Fibroblast of skin of back (primary cell): ENCODE measurements around the gene HOXC11.

Experiments used
- DNase-seq: peaks from one replicate; pipeline ENCODE4 v3.0.0-alpha.2; 2013

The HOXC11 gene

GRCh38 chr12:53998900-53999236, 25.9 kb downstream of the HOXC11 start:
- no peak for DNase-seq

- no peak for DNase-seq
Observed at GRCh38 chr12:53999559-54000115, 26.7 kb downstream of the HOXC11 start.

GRCh38 chr12:54000116-54001114, 27.5 kb downstream of the HOXC11 start, which contains the start of gene HOXC9:
HOXC9 (plus strand) TSS chr12:54000161; CDS start chr12:54000189, 28 bp downstream.
- DNase-seq, result no peak

- no peak for DNase-seq
Observed at GRCh38 chr12:54001283-54002187, 28.6 kb downstream of the HOXC11 start.

- DNase-seq, result no peak
Observed at GRCh38 chr12:54002278-54002914, 29.5 kb downstream of the HOXC11 start.

- DNase-seq, result no peak
Observed at GRCh38 chr12:54002915-54003389, 30.0 kb downstream of the HOXC11 start.

- no peak for DNase-seq
Observed at GRCh38 chr12:54003625-54004024, 30.7 kb downstream of the HOXC11 start.

- DNase-seq, result no peak
Observed at GRCh38 chr12:54004063-54004840, 31.3 kb downstream of the HOXC11 start.

- no peak for DNase-seq
Observed at GRCh38 chr12:54004841-54005530, 32.1 kb downstream of the HOXC11 start.

GRCh38 chr12:54005531-54005852, 32.6 kb downstream of the HOXC11 start:
- no peak for DNase-seq

GRCh38 chr12:54005853-54006558, 33.1 kb downstream of the HOXC11 start:
- DNase-seq, result peak; percentile 69

GRCh38 chr12:54006559-54007220, 33.8 kb downstream of the HOXC11 start:
- no peak for DNase-seq

GRCh38 chr12:54007538-54008259, 34.8 kb downstream of the HOXC11 start:
- no peak for DNase-seq

- DNase-seq, result no peak
Observed at GRCh38 chr12:54008260-54008552, 35.3 kb downstream of the HOXC11 start.

GRCh38 chr12:54009171-54010052, 36.5 kb downstream of the HOXC11 start:
- DNase-seq, result no peak

GRCh38 chr12:54010053-54010971, 37.4 kb downstream of the HOXC11 start:
- DNase-seq, result no peak
